Left ventricle myocardium inferior (tissue), 1 donor: ENCODE results near the gene S100A5. TPM values are rescaled to one million over a fixed set of nuclear protein-coding genes. Genes with fewer than 3 reads are reported as not detected.
"Not testable (repeated sequence)": the region's sequence is repeated elsewhere in the genome, so short reads cannot be mapped to it uniquely, and the experiment has no call there.

ENCODE experiments used
- DNase-seq: peaks from one replicate; pipeline ENCODE4 v3.0.0-alpha.2; 2020
- H3K27ac ChIP-seq: fragments of 200-600 bp; replicated peaks from 2 replicates; pipeline ENCODE4 v1.8.0; 2021
- H3K27me3 ChIP-seq: fragments of 200-600 bp; 2 replicates; pipeline ENCODE4 v1.8.0; 2021; ENCODE audit warnings: low read depth
- H3K36me3 ChIP-seq: fragments of 200-600 bp; 2 replicates; pipeline ENCODE4 v1.8.0; 2021
- H3K4me1 ChIP-seq: fragments of 200-600 bp; 2 replicates; pipeline ENCODE4 v1.8.0; 2021
- H3K4me3 ChIP-seq: fragments of 200-600 bp; 2 replicates; pipeline ENCODE4 v1.8.0; 2021; ENCODE audit warnings: mild to moderate bottlenecking, moderate library complexity
- H3K9me3 ChIP-seq: fragments of 200-600 bp; replicated peaks from 2 replicates; pipeline ENCODE4 v1.8.0; 2021
- intact Hi-C: fragments of 100-400 bp; cut with micrococcal nuclease; formaldehyde crosslinking; loops from one replicate; pipeline ENCODE4 v1.11.0; 2022
- total RNA-seq: library from RNA; stranded (reverse); fragmentation: NEBNext Ultra II Directional; extraction: Animal tissue kit (Norgen Biotek cat#: 25700); gene quantifications from one replicate; pipeline ENCODE4 v1.2.1, GENCODE V29; 2021
- TF ChIP-seq, protein P1 (sequence below): fragments of 200-600 bp; IDR thresholded peaks from 2 replicates; pipeline ENCODE4 v1.8.0; 2021; ENCODE audit warnings: antibody characterized with exemption, mild to moderate bottlenecking, borderline replicate concordance
- donor health status: DM: no; HTN: yes; CAD: no; lungs with severe emphysema.

S100A5 gene
- total RNA-seq, 1 donor from 2014 or later: not detected

DNA sequence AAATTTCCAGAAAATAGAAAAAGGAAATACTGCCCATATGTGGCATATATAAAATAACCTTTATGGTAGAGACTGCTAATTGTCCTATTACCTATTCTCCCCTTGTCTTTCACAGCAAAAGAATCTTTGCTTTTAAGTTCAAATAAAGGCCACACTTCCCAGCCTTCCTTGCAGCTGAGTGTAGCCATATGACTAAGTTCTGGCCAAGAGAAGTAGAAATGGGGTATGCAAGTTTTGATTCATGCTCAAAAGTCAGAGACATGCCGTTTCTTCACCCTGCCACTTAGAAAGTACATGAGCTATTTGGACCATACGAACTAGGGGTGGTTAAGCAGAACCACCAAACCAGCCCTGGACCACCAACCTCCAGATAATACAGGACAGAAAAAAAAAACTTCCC, 43.2 kb upstream of the S100A5 start:
- intact Hi-C loops: no loop called here
- H3K4me3 ChIP-seq: no peak overlapping the region
- H3K27me3 ChIP-seq: no peaks in the 10 kb centered on the region
- TF ChIP-seq, protein P1, sequence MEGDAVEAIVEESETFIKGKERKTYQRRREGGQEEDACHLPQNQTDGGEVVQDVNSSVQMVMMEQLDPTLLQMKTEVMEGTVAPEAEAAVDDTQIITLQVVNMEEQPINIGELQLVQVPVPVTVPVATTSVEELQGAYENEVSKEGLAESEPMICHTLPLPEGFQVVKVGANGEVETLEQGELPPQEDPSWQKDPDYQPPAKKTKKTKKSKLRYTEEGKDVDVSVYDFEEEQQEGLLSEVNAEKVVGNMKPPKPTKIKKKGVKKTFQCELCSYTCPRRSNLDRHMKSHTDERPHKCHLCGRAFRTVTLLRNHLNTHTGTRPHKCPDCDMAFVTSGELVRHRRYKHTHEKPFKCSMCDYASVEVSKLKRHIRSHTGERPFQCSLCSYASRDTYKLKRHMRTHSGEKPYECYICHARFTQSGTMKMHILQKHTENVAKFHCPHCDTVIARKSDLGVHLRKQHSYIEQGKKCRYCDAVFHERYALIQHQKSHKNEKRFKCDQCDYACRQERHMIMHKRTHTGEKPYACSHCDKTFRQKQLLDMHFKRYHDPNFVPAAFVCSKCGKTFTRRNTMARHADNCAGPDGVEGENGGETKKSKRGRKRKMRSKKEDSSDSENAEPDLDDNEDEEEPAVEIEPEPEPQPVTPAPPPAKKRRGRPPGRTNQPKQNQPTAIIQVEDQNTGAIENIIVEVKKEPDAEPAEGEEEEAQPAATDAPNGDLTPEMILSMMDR: no peak
- no peak for DNase-seq
- no peaks in the 10 kb centered on the region for H3K9me3 ChIP-seq
- no peaks in the 10 kb centered on the region for H3K36me3 ChIP-seq
- H3K27ac ChIP-seq: no peak overlapping the region
- H3K4me1 ChIP-seq: peaks cover 9% of the 10 kb centered on the region

DNA sequence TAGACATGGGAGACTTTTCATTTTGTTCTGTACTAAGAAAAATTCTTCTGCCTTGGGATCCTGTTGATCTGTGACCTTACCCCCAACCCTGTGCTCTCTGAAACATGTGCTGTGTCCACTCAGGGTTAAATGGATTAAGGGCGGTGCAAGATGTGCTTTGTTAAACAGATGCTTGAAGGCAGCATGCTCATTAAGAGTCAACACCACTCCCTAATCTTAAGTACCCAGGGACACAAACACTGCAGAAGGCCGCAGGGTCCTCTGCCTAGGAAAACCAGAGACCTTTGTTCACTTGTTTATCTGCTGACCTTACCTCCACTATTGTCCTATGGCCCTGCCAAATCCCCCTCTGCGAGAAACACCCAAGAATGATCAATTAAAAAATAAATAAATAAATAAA, 42.8 kb upstream of the S100A5 start:
- intact Hi-C loops: not testable (repeated sequence)

DNA sequence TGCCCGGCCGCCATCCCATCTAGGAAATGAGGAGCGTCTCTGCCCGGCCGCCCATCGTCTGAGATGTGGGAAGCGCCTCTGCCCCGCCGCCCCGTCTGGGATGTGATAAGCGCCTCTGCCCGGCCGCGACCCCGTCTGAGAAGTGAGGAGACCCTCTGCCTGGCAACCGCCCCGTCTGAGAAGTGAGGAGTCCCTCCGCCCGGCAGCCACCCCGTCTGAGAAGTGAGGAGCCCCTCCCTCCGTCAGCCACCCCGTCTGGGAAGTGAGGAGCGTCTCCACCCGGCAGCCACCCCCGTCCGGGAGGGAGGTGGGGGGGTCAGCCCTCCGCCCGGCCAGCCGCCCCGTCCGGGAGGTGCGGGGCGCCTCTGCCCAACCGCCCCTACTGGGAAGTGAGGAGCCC, 42.1 kb upstream of the S100A5 start:
- H3K9me3 ChIP-seq, H3K4me1 ChIP-seq, H3K36me3 ChIP-seq, intact Hi-C loops, DNase-seq, H3K4me3 ChIP-seq, H3K27ac ChIP-seq, H3K27me3 ChIP-seq: not testable (repeated sequence)

More for the DNA sequence above, 42.8 kb upstream of the S100A5 start:
- H3K36me3 ChIP-seq, H3K4me3 ChIP-seq, DNase-seq, H3K27me3 ChIP-seq, H3K9me3 ChIP-seq, H3K4me1 ChIP-seq, H3K27ac ChIP-seq: not testable (repeated sequence)

DNA sequence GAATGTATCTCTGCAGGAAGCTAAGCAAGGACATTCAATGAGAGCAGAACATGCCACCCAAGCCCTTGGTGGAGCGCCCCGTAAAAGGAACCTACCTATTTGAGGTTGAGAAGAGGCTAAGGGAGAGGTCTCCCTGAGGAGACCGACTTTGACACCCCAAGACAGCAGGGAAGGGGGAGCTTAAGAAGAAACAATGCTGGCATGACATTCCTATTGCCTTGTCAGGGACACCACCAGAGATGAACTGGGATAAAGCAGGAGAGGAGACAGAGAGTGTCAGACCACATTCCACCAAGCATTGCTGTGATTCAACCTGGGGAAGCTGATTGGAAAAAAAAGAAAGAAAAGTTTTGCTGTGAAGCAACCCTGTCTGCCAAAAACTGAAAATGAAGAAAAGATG, 38.2 kb upstream of the S100A5 start:
- H3K36me3 ChIP-seq: no peaks in the 10 kb centered on the region
- H3K9me3 ChIP-seq: no peaks in the 10 kb centered on the region
- TF ChIP-seq, protein P1: no peak
- intact Hi-C loops: no loop called here
- DNase-seq: no peak
- H3K27ac ChIP-seq: no peak overlapping the region
- H3K4me1 ChIP-seq: no peaks in the 10 kb centered on the region
- no peaks in the 10 kb centered on the region for H3K27me3 ChIP-seq
- H3K4me3 ChIP-seq: no peak overlapping the region

DNA sequence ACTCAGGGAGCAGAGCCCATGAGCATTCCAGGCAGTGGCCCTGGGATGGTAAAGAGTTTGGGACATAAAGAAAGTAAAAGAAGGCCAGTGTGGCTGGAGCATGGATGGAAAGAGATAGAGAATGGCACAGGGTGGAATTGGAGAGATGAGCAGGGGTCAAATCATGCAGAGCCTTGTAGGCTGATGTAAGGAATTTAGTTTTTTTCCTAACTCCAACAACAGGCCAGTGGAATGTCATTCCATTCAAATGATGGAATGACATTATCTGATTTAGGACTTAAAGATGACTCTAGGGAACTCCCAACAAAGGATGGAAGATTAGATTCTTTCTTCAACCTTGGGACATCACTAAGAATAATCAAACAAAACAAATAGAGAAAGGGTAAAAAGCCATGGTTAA, 37.8 kb upstream of the S100A5 start:
- H3K9me3 ChIP-seq: no peaks in the 10 kb centered on the region
- no peaks in the 10 kb centered on the region for H3K27me3 ChIP-seq
- no peaks in the 10 kb centered on the region for H3K4me1 ChIP-seq
- no peaks in the 10 kb centered on the region for H3K36me3 ChIP-seq
- H3K4me3 ChIP-seq: no peak overlapping the region
- DNase-seq: no peak
- intact Hi-C loops: no loop called here
- TF ChIP-seq, protein P1: no peak
- no peak overlapping the region for H3K27ac ChIP-seq

DNA sequence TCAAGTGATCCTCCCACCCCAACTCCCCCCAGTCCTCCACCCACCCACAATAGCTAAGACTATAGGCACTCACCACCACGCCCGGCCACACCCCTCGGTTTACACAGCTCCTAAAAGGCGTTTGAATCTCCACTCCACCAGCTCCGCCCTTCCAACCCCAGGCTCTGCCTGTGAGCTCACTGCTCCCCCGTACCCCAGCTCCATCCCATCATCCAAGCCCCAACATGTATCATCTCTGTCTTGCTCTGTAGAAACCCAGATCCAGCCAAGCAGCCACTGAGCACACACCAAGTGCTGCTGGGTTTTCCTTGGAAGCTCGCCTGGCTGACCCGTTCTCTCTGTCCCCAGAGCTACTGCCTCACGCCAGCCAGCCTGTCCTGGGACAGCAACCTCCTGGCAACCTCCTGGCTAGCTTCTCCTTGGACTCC, 36.9 kb upstream of the S100A5 start:
- no peak overlapping the region for H3K4me3 ChIP-seq
- intact Hi-C loops: no loop called here
- no peaks in the 10 kb centered on the region for H3K9me3 ChIP-seq
- H3K27ac ChIP-seq: no peak overlapping the region
- H3K4me1 ChIP-seq: peaks cover 8% of the 10 kb centered on the region
- H3K27me3 ChIP-seq: no peaks in the 10 kb centered on the region
- no peaks in the 10 kb centered on the region for H3K36me3 ChIP-seq
- TF ChIP-seq, protein P1: no peak
- DNase-seq: no peak

DNA sequence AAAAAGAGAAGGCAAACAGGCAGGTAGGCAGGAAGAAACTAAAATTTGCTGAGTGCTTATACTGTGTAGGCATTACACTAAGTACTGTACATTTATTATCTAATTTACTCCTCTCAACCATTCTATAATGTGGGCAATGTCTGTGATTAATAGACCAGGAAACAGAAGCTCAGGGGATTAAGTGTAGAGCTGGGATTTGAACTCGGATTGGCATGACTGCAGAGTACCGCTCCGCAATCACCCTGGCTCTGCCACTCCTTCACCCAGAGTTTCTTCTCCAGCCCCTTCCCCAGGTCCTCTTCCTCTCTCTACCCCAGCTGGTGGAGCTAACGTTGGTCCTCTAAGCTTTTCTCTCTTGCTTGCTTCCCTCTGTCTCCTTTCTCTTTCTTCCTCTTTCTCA, 36.4 kb upstream of the S100A5 start:
- H3K27me3 ChIP-seq: no peaks in the 10 kb centered on the region
- H3K36me3 ChIP-seq: no peaks in the 10 kb centered on the region
- no peak for DNase-seq
- H3K27ac ChIP-seq: no peak overlapping the region
- no peak overlapping the region for H3K4me3 ChIP-seq
- no peaks in the 10 kb centered on the region for H3K9me3 ChIP-seq
- peaks cover 13% of the 10 kb centered on the region for H3K4me1 ChIP-seq
- intact Hi-C loops: no loop called here
- TF ChIP-seq, protein P1: no peak

DNA sequence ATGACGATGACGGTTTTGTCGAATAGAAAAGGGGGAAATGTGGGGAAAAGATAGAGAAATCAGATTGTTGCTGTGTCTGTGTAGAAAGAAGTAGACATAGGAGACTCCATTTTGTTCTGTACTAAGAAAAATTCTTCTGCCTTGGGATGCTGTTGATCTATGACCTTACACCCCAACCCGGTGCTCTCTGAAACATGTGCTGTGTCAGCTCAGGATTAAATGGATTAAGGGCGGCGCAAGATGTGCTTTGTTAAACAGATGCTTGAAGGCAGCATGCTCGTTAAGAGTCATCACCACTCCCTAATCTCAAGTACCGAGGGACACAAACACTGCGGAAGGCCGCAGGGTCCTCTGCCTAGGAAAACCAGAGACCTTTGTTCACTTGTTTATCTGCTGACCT, 34.8 kb upstream of the S100A5 start:
- H3K27me3 ChIP-seq, DNase-seq, H3K9me3 ChIP-seq, H3K27ac ChIP-seq, H3K4me3 ChIP-seq, intact Hi-C loops, H3K36me3 ChIP-seq: not testable (repeated sequence)
- peaks cover 14% of the 10 kb centered on the region for H3K4me1 ChIP-seq

DNA sequence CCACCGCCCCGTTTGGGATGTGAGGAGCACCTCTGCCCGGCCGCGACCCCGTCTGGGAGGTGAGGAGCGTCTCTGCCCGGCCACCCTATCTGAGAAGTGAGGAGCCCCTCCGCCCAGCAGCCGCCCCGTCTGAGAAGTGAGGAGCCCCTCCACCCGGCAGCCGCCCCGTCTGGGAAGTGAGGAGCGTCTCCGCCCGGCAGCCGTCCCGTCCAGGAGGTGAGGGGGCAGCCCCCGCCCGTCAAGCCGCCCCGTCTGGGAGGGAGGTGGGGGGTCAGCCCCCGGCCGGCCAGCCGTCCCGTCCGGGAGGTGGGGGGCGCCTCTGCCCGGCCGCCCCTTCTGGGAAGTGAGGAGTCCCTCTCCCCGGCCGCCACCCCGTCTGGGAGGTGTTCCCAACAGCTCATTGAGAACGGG, 34.4 kb upstream of the S100A5 start:
- DNase-seq, H3K27ac ChIP-seq, H3K9me3 ChIP-seq, intact Hi-C loops, H3K4me3 ChIP-seq, H3K36me3 ChIP-seq, H3K27me3 ChIP-seq: not testable (repeated sequence)
- H3K4me1 ChIP-seq: peaks cover 14% of the 10 kb centered on the region
